ENCODE results near the gene ST6GAL1.
"Not testable (repeated sequence)": the region's sequence is repeated elsewhere in the genome, so short reads cannot be mapped to it uniquely, and the experiment has no call there.

Gene ST6GAL1

DNA sequence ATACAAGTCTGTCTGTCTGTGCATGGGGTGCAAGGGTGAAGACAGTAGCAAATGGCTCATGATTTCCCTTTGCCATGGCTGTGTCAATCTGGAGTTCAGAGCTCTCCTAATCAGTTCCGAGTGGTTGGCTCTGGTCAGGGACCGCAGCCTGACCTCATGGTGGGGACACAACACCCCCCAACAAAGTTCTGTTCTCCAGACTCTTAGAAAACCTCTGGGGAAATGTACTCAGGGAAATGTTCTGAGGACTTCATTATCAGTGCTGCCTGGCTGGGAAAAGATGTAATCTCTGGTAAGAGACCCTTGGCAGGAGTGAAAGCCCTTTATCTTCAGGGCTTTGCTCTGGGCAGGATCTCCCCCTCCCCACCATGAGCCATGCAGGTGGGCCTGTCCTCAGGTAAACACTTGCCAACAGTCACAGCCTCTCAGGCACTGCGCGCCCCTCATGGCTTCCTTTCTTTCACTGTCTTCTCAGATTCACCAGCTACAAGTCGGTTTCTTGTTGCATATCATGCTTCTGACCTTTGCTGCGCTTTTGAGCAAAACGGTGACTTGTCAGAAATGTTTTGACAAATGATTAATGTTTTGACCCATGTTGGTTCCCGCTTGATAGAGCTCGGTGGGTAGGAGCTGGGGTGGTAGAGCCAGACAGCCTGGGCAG is 95.5 kb downstream of the ST6GAL1 start:
- peak; percentile 47 for DNase-seq

DNA sequence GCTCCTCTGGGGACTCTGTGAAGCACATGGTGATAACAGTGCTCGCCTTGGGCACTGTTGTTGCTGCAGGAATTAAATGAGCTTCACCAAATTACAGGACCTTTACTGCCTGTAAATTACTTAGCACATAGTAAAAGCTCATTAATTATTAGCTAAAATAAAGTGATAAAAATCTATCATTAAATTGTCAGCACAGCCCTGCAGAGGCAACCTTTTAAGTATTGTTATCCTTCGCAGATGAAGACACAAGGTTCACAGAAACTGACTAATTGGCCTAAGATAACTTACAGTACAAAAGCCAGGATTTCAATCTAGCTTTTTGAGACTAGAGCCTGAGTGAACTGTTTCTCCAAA is 96.0 kb downstream of the ST6GAL1 start:
- no peak for DNase-seq

DNA sequence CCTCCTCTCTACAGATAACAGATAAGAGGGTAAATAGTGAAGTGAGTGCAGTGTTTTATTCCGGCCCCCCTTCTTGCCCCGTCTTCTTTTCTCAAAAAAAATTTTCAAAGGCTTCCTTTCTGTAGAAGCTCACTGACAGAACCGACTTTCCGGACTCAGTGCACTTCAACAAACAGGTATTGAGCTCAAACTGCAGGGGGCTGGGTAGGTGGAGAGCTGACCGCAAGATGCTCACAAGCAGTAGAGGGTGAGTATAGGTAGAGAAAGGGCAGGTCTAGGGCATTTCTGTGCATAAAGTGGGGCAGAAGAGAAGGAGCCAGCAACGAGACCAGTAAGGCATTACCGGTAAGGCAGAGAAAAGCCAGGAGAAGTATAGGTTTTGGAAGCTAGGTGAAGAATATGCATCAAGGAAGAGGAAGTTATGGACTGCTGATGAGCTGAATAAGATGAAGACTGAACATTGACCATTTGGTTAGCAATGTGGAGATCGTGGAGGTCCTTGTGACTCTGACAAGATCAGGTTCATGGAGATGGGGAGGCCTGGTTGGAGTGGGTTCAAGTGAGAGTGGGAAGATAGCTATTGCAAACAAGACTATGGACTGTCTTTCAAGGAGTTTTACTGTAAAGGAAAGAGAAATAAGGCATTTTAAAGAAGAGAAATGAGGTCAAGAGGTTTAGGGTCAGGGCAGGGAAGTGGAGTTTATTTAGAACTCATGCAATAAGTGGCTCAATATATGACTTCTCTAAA is 97.4 kb downstream of the ST6GAL1 start:
- peak; percentile 52 for DNase-seq

DNA sequence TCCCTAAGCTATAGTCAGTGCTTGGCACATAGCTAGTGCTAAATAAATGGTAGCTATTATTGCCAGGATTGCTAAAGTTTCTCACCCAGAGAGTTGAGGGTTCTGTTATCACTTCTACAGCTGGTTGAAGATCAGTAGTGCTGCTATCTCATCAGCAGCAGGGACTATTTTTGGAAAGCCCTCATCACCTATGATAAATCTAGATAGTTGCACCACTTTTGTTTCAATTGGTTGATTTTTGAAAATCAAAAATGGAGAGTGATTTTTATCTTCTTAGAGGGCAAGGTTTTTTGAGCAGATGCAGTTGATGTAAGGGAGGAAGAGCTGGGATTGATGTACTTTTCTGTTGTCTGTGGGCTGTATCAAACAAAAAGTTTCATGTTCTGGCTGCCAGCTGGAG is 101.6 kb downstream of the ST6GAL1 start:
- no peak for DNase-seq

- DNase-seq: no peak
Observed at GRCh38 chr3:187036394-187036793, 106.1 kb downstream of the ST6GAL1 start.

DNA sequence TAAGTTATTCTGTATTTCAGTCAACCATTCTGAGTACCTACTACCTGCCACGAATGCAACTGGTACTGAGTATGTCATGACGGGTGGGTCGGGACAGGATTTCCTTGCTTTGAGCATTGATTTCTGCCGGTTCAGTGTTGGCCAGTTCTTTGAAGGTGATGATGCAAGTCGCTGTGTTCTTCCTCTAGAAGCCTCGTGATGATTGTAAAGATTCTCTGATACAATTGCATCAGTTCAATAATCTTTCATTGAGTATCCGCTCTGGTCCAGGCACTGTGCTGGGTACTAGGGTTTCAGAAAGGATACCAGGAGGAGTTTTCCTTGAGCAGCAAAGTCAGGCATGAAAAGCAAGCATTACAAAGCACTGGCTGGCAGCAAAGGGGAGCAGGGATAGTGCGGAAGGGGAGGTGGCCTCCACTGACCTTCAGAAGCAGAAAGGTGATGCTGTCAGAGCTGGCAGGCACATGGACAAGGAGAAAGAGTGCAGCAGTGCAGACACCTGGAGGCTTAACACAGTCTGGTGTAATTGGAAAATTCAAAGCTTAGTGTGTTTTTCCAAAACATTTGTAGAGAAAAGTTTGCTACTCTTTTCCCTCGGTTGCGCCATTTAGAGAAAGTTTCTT is 108.9 kb downstream of the ST6GAL1 start:
- DNase-seq: no peak

DNA sequence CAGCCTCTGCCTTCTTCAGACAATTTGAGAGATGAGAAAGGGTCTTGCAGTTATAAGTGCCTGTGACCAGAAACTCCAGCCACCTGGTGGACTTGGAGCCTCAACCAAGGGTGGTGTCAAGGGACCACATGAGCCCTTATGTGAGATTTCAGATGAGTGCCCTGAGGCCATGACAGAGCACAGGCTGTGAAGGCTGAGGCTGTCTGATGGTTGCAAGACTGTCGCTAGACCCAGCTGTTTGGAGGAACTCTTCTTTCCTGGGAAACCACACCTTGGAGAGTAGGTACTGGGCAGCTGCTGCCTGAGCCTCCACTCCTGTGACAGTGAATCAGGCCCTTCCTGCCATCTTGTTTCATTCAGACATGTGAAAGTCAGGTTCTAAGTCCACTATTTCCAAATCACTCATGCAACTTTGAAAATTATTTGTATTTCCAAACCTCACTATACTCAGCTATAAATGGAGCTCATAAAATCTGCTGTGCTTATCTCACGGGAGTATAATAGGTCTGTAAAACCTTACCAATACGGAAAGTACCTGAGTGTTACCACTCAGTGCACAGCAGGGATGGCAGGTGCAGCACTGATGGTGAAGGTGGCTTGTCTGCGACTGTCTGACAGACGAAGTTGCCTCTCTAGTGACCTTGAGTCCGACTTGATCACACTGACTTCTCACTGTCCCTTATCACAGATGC is 109.5 kb downstream of the ST6GAL1 start:
- no peak for DNase-seq

DNA sequence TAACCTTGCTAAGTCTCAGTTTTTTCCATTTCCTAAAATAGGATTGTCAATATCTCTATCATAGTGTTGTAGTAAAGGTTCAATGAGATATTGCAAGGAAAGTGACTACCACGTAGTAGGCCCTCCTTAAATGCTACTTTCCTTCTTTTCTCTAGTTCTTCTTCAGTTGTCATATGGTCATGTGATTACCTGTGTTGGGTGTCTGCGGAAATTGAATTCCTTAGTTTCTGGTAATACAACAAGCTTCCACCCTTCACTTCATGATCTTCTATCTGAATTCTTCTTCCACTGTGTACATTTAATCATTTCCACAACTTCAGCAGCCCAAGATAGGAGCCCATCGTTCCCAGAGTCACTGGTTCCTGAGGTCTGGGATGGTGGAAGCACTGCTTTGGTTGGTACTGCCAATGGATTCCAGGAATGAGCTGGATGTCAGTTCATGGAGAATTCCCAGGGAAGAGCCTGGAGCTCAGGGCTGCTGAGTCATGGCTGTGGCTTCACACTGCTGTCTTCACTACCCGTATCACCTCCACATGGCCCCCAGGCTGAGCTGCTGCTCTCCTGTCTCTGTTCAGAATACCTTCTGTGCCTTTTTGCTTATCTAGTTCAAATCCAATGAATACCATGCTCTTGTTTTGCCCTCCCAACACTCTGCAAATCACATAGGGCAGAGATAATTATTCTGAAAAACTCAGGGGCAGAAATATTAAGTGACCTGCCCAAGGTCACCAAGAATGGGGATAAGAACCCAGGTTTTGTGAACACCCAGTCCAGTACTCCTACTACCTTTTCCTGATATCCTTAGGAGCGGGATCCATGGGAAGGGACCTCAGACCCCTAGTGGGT is 110.4 kb downstream of the ST6GAL1 start:
- DNase-seq: no peak

DNA sequence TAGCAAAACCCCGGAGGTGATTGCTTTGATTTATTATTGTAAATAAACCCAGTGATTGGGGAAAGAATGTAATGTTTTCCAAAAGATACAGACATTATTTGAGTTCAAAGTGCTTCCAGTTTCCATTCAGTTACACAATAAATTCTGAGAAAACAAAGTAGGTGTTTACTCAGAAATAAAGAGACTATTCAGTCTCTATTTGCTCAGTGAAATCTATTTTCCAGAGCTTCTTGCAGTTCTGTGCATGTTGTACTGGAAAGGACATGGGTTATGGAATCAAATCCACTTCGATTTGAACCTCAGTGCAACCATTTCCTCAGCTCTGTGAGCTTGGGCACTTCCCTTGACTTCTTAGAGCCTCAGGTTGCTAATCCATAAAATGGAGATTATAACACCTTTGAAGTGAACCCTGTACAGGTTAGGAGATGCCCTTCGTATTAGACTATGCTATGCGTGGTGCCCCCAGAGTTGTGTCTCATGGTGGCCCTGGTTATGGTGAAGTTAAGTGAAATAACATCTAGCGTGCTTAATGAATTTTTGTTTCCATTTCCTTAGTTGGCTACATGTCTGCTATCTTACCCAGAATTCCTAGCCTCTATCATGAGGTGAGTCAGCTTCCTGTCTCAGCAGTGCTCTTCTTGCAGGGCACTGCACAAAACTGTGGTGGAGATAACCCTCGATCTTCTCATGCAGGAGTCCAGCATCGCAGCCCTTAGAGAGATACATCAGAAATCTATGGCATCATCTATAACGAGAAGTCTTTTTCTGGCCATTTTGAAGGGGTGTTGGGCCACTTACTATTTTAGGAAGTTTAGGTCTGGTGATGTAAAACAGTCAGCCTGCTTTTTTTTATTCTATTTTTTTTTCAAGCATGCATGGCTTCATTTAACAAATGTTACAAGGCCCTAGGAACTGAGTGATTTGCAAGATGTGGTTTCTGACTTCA is 111.3 kb downstream of the ST6GAL1 start:
- DNase-seq: no peak

- no peak for DNase-seq
Observed at GRCh38 chr3:187042346-187042745, 112.0 kb downstream of the ST6GAL1 start.

DNA sequence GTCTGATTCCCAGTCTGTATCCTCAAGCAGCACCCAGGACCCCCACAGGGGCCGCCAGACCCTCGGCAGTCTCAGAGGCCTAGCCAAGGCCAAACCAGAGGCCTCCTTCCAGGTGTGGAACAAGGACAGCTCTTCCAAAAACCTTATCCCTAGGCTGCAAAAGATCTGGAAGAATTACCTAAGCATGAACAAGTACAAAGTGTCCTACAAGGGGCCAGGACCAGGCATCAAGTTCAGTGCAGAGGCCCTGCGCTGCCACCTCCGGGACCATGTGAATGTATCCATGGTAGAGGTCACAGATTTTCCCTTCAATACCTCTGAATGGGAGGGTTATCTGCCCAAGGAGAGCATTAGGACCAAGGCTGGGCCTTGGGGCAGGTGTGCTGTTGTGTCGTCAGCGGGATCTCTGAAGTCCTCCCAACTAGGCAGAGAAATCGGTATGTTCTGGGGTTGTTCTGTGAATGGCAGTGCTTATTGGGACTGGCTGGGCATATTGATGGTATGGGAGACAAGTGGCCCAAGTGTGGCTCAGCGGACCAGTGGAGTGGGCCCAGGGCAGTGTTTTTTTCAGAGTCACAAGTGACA is 112.6 kb downstream of the ST6GAL1 start:
- DNase-seq: no peak

DNA sequence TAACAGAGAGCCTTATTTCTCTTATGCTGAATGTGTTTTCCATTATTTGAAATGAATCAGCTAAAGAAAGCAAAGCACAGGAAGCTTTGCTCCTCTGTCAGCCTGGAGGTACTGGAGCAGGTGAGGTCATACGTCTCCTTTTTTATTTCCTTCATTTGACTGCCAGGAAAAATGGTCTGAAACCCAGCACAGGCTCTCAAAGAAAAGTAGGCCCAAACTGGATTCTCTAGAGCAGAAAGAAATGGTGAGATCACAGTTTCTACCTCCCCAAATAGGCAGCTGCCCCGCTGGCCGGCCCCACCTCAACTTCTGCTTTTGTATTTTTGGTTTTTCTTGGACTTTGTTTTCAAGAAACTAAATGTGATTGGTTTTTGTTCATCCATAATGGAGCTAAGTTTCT is 113.9 kb downstream of the ST6GAL1 start:
- no peak for DNase-seq

DNA sequence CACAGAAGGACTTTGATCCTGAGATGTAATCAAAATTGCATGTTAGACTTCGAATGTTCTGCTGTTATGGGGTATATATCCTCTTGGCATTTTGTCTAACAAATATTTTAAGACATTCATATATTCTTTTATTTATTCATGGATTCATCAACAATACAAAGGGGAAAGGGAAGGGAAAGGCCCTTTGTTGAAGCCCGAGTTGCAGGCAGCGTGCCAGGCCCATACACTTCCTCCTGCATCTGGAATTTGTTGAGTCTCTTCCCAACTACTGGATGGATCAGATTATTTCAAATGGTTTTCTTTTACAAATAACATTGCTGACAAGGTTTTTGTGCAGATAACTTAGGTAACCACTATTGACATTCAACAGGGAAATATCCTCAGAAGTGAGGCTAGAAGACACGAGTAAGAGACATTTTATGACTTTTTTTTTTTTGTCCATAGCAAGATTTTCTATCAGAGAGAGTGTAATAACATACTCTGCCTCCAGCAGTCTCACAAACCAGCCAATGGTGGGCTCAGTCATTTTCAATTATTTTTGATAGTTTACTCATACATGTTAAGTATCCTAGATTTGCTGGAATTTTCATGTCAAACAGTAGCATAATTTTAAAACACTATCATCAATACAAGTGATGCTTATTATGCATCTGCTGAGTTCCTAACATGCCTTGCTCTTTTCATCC is 114.7 kb downstream of the ST6GAL1 start:
- no peak for DNase-seq

DNA sequence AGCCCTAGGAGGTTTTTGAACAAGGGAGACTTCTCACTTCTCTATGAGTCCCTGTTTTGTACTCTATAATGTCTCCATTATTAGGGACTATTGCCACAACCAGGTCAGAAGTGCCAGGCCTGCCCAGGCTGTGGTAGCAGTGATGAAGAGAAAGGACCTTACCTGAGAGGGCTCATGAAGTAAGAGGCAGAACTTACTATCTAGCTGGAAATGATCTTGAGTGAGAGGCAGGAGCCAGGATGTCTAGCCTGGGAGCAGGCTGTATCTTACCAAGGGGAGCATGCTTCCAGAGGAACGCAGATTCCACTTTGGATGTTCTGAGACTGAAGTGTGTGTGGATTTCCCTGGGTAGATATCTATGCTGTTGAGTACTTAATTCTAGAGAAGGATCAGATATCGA is 115.7 kb downstream of the ST6GAL1 start:
- no peak for DNase-seq

- DNase-seq: no peak
Observed at GRCh38 chr3:187049462-187050101, 119.3 kb downstream of the ST6GAL1 start.

DNA sequence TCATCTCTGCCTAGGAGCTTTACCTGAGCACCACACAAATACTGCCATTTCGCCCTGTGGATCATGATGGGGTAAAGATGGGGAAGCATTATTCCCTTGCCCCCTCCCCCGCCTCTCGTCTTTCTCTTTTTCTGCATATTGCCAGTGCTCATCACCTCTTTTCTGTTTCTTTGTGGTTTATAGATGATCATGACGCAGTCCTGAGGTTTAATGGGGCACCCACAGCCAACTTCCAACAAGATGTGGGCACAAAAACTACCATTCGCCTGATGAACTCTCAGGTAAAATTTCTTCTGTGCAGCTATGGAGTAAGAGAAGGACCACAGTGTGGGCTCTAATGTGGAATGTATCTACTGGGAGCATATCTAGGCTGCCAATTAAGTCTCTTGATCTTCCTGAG is 120.7 kb downstream of the ST6GAL1 start:
- no peak for DNase-seq

- no peak for DNase-seq
Observed at GRCh38 chr3:187051724-187052366, 121.5 kb downstream of the ST6GAL1 start.

- DNase-seq: not testable (repeated sequence)
Observed at GRCh38 chr3:187052427-187052826, 122.1 kb downstream of the ST6GAL1 start.

DNA sequence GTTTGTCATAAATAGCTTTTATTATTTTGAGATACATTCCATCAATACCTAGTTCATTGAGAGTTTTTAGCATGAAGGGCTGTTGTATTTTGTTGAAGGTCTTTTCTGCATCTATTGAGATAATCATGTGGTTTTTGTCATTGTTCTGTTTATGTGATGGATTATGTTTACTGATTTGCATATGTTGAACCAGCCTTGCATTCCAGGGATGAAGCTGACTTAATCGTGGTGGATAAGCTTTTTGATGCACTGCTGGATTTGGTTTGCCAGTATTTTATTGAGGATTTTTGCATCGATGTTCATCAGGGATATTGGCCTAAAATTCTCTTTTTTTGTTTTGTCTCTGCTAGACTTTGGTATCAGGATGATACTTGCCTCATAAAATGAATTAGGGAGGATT is 124.1 kb downstream of the ST6GAL1 start:
- not testable (repeated sequence) for DNase-seq

Measured in stimulated activated CD4-positive, alpha-beta T cell treated with anti-CD3 and anti-CD28 coated beads, Interleukin-4, amount 100 ng/mL, for 1 hour (primary cell).